ENCODE data around the gene FASLG. TPM values are rescaled to one million over a fixed set of nuclear protein-coding genes. Genes with fewer than 3 reads are reported as not detected.

FASLG gene, protein sequence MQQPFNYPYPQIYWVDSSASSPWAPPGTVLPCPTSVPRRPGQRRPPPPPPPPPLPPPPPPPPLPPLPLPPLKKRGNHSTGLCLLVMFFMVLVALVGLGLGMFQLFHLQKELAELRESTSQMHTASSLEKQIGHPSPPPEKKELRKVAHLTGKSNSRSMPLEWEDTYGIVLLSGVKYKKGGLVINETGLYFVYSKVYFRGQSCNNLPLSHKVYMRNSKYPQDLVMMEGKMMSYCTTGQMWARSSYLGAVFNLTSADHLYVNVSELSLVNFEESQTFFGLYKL
- total RNA-seq (not detected), polyA plus RNA-seq (under 1 TPM in 2 of 3 donors, not detected in 1; 0.05 to 0.12 TPM)
- long read RNA-seq, donor 1: 0 reads
- long read RNA-seq, donor 2: 0 reads
- long read RNA-seq, donor 3: 0 reads
- long read RNA-seq, donor 4: 0 reads
- long read RNA-seq, donor 5: 0 reads
- long read RNA-seq, donor 6: 0 reads
- long read RNA-seq, donor 7: 0 reads
- long read RNA-seq, donor 8: 0 reads
- long read RNA-seq, donor 9: 0 reads
- long read RNA-seq, donor 10: 0 reads

GRCh38 chr1:172658871-172659453, at the start of gene FASLG:
TSS of gene FASLG (plus strand) at chr1:172659103. CDS start at chr1:172659202, 99 bp downstream.
- TF ChIP-seq POLR2A (IDR thresholded peaks at IDR 0.05) (no peak), POLR2AphosphoS5 (IDR thresholded peaks at IDR 0.05) (no peak), CTCF (IDR thresholded peaks at IDR 0.05) (no peak), EP300 (IDR thresholded peaks at IDR 0.05) (no peak)
- Histone ChIP-seq H3K9me3 (no peaks in the 10 kb centered on the region), H3K4me3 (peak within 1 kb of the TSS in 3 of 4 donors; percentile 1 to 15 (median 4)), H3K27me3 (no peaks in the 10 kb centered on the region), H3K36me3 (no peaks in the 10 kb centered on the region), H3K4me1 (no peaks in the 10 kb centered on the region), H3K27ac (peak within 1 kb of the TSS in 4 of 5 donors; percentile 14 to 63 (median 26))
- intact Hi-C loops (cut with DNase I; ENCODE audit: low total_unique reads): no loop called here
- WGBS, 5 donors: 80 to 89% (median 83%) methylated on average over 8 to 11 of the region's 11 CpGs
- peak in 1 of 2 donors; percentile 18 for DNase-seq

GRCh38 chr1:172609528-172609927, 49.4 kb upstream of the FASLG start:
- Histone ChIP-seq H3K36me3 (peaks cover 7 to 35% (median 30%) of the 10 kb centered on the region in 4 donors), H3K4me1 (peaks cover 0 to 8% (median 0%) of the 10 kb centered on the region in 4 donors), H3K27me3 (no peaks in the 10 kb centered on the region), H3K27ac (no peak overlapping the region), H3K4me3 (no peak overlapping the region), H3K9me3 (no peaks in the 10 kb centered on the region)
- TF ChIP-seq POLR2AphosphoS5 (IDR thresholded peaks at IDR 0.05): no peak
- TF ChIP-seq CTCF (IDR thresholded peaks at IDR 0.05): peak in 2 of 7 experiments; percentile 7 to 20
- TF ChIP-seq POLR2A (IDR thresholded peaks at IDR 0.05): no peak
- peak in 1 of 2 donors; percentile 28 for DNase-seq
- intact Hi-C loops (cut with DNase I; ENCODE audit: low total_unique reads): no loop called here
- 83 to 89% (median 88%) methylated on average over 3 of the region's 3 CpGs for WGBS, 5 donors

- no peak for DNase-seq
- Histone ChIP-seq H3K27ac (no peak overlapping the region), H3K4me3 (no peak overlapping the region), H3K36me3 (peaks cover 7 to 31% (median 26%) of the 10 kb centered on the region in 4 donors), H3K4me1 (peaks cover 0 to 8% (median 0%) of the 10 kb centered on the region in 4 donors), H3K27me3 (no peaks in the 10 kb centered on the region), H3K9me3 (peaks cover 0 to 16% (median 10%) of the 10 kb centered on the region in 4 donors)
- no peak for TF ChIP-seq POLR2A (IDR thresholded peaks at IDR 0.05)
- no peak for TF ChIP-seq EP300 (IDR thresholded peaks at IDR 0.05)
- TF ChIP-seq POLR2AphosphoS5 (IDR thresholded peaks at IDR 0.05): no peak
- no peak for TF ChIP-seq CTCF (IDR thresholded peaks at IDR 0.05)
- 61 to 98% (median 91%) methylated on average over 2 of the region's 2 CpGs for WGBS, 5 donors
- intact Hi-C loops (cut with DNase I; ENCODE audit: low total_unique reads): no loop called here
Observed at GRCh38 chr1:172612478-172612877, 46.4 kb upstream of the FASLG start.

- intact Hi-C loops (cut with DNase I; ENCODE audit: low total_unique reads): no loop called here
- peaks cover 0 to 6% (median 0%) of the 10 kb centered on the region in 4 donors for H3K4me1 ChIP-seq
- TF ChIP-seq CTCF (IDR thresholded peaks at IDR 0.05): no peak
- no peak for TF ChIP-seq POLR2AphosphoS5 (IDR thresholded peaks at IDR 0.05)
- no peak for TF ChIP-seq EP300 (IDR thresholded peaks at IDR 0.05)
- no peak for TF ChIP-seq POLR2A (IDR thresholded peaks at IDR 0.05)
- no peak overlapping the region for H3K4me3 ChIP-seq
- DNase-seq: no peak
- peaks cover 0 to 21% (median 10%) of the 10 kb centered on the region in 4 donors for H3K9me3 ChIP-seq
- no peak overlapping the region for H3K27ac ChIP-seq
- no peaks in the 10 kb centered on the region for H3K27me3 ChIP-seq
- peaks cover 7 to 31% (median 26%) of the 10 kb centered on the region in 4 donors for H3K36me3 ChIP-seq
- 82 to 96% (median 91%) methylated on average over 2 of the region's 2 CpGs for WGBS, 5 donors
Observed at GRCh38 chr1:172613294-172613693, 45.6 kb upstream of the FASLG start.

Data from stomach (tissue), 19 donors.